GM13976 (cell line): ENCODE results near the gene PCSK1.

Source experiments
- DNase-seq: peaks from one replicate; pipeline ENCODE4 v3.0.0; 2012; ENCODE audit warnings: low spot score
- in situ Hi-C: fragments of 300-500 bp; cut with MboI; formaldehyde crosslinking; loops from one replicate; pipeline ENCODE4 v1.12.0; 2022; ENCODE audit warnings: low sequenced_read_pairs, mixed read lengths, inconsistent platforms; ENCODE audit not compliant: unreplicated experiment
- TF ChIP-seq, protein P1 (sequence below): IDR thresholded peaks from 2 replicates; pipeline ENCODE4 v1.5.1; 2012; ENCODE audit warnings: borderline replicate concordance, mild to moderate bottlenecking; ENCODE audit not compliant: insufficient read depth; ENCODE audit errors: extremely low read depth, missing control alignments, control extremely low read depth

PCSK1 gene

DNA sequence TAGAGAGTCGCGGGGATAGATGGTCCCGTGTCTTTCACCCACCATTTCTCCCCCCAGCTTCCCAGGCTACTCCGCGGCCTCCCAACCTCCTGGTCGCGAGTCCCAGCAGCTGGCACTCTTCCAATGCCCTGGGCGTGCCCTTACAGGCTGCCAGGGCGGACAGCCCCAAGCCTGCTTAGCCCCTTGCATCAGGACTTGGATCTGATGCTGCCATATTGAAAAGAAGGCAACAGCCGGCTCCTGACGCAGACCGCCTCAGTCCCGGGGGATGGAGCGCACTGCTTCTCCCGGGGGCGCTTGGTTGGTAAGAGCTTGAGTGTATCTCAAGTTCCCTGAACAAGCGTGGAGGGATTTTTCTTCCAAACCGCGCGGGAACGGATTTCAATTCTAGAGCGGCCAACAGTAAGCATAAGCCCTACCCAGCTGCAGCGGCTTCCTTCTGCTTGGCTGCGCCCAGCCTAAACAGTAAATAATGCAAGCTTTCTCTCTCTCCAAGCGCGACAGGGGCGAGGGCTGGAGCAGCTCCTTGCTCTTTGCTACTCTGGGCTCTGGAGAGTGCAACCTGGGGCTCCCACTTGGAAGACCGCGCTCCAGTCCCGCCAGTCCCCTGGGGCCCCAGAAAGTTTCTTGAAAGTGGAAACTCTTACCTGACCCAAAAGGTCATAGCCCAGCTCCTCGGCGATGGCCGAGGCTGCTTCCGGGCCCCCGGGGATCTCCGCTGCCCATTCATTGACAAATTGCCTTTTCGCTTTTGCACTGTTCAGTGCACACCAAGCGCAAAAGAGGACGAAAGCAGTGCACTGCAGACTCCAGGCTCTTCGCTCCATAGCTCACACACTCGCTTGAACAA is 607 bp downstream of the PCSK1 start:
- no peak for DNase-seq
- in situ Hi-C loops, result loop anchor here (10.0 kb wide), 1 partner anchor 578 kb away; no protein-coding TSS in a partner anchor
- TF ChIP-seq, protein P1, sequence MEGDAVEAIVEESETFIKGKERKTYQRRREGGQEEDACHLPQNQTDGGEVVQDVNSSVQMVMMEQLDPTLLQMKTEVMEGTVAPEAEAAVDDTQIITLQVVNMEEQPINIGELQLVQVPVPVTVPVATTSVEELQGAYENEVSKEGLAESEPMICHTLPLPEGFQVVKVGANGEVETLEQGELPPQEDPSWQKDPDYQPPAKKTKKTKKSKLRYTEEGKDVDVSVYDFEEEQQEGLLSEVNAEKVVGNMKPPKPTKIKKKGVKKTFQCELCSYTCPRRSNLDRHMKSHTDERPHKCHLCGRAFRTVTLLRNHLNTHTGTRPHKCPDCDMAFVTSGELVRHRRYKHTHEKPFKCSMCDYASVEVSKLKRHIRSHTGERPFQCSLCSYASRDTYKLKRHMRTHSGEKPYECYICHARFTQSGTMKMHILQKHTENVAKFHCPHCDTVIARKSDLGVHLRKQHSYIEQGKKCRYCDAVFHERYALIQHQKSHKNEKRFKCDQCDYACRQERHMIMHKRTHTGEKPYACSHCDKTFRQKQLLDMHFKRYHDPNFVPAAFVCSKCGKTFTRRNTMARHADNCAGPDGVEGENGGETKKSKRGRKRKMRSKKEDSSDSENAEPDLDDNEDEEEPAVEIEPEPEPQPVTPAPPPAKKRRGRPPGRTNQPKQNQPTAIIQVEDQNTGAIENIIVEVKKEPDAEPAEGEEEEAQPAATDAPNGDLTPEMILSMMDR, result no peak

DNA sequence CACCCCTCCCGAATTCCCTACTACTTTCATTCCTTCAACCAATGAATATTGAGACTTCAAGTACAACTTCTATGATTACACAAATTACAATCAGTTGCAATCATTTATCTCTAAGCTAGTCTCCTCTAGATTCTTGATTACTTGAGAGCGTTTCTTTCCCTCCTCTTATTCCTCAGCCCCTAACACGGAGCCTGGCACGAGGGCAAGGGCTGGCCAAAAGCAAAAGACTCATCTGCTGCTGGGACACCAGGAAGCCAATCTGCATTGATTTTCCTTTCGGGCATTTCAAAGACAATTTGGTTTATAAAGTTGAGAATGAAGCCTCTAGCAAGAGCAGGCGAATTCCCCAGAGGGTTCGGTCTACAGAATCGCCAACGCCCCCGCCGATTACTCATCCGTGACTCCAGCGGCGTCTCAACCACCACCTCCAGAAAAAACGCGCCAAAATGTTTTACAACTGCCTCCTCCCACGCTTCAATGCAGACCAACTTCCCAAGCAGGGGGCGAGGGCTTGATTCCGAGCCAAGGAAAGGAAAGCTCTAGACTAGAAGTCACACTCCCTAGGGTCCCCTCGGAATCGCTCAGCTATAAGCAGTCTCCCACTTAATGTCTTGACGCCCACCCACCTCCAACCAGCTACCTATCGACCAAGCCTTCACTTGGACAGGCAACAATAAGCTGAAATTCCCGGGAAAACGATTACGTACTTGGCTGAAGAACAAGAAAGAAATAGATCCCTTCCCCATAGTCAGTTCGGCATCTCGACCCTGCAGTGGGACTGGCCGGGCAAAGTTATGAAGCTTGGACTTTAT is 1.5 kb downstream of the PCSK1 start:
- no peak for DNase-seq
- in situ Hi-C loops, result loop anchor here (10.0 kb wide), 1 partner anchor 577 kb away; no protein-coding TSS in a partner anchor
- TF ChIP-seq, protein P1, result no peak

DNA sequence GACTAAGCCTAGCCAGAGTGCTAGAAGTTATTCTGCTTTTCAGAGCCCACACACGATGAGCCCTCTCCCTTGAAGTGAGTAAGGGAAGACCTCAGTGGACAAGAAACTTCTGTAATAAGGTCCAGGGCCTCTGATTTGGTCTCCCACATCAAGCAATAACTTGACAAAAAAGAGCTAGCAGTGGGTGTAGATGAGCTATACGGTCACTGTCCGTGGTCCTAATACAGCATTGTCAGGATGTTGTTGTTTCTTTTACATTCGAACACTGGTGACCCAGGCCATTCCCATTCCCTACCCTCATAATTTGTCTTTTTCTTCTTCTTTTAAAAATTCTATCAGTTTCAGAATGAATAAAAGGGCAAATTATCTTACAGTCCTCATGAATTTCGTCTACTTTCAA is 5.2 kb downstream of the PCSK1 start:
- TF ChIP-seq, protein P1, result no peak
- no peak for DNase-seq
- in situ Hi-C loops, result no loop called here

DNA sequence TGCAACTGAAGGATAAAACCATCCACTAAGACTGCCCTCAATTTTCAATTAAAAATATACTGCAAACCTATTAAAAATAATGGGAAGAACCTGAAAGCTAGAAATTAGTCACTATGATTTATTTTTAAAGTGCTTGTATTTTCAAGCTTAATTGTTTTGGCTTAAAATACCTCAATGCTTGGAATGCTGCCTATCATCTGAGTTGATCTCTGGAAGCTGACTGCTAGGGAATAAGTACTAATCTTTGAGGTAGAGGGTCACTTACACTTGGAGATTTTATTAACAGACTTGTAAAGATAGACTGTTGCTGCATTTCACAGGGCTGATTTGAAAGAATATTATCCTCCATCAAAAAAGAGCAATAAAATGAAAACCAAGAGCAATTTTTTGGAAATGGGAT is 6.2 kb downstream of the PCSK1 start:
- DNase-seq, result no peak
- TF ChIP-seq, protein P1, result no peak
- in situ Hi-C loops, result no loop called here

DNA sequence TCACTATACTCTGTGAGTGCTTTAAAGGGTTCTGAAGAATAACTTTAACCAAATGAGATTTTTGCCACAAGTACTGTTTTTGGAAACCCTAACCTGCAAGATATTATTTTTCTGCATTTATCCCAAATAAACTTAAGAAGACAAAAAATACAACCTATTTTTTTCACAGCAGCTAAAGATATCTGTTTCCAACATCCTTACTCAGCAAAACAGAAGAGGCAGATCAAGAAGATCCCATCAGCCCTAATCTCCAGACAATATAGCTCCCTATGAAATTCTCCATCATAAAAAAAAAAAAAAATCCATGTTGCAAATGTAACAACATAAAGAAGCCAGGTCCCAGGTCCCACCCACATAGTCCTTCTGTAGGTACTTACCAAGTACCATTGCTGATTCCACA is 7.6 kb downstream of the PCSK1 start:
- DNase-seq, result no peak
- in situ Hi-C loops, result no loop called here
- TF ChIP-seq, protein P1, result no peak

DNA sequence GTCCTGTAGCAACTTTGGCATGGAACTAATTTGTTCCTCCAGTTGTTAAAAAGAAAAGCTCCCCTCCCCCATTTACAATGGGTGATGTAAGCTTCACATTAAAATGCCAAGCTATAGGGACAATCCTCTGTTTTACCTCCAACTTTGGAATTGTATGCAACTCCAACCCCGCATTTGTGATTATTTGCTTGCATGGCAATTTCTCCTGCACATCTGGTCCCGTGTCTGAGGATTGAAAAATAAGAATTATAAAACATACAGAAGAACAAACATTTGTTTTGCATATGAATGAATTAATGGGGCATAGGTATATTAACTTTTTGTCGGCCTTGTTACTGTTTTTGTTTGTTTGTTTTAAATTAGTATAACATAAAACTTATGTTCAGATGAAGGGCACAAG is 17.2 kb downstream of the PCSK1 start:
- TF ChIP-seq, protein P1, result no peak
- in situ Hi-C loops, result no loop called here
- DNase-seq, result no peak
